Endothelial cell of umbilical vein (primary cell): Measurements from ENCODE around the gene SLC35A3. TPM values are rescaled to one million over a fixed set of nuclear protein-coding genes. Genes with fewer than 3 reads are reported as not detected.

ENCODE experiments used
- BruUV-seq: library from RNA; stranded (reverse); fragments of 400-500 nt; replicated peaks from 2 replicates; lab custom pipeline; 2021; lab: Mats Ljungman, UMichigan
- CTCF ChIA-PET: fragments of 300-600, 350-600 bp; sonication (Branson Sonifier 250); formaldehyde crosslinking; loops from one replicate; lab custom pipeline; 2021; ENCODE audit warnings: antibody characterized with exemption, inconsistent platforms; lab: Charles Lee
- POLR2A ChIA-PET: fragments of 300-600, 350-600 bp; sonication (Branson Sonifier 250); formaldehyde crosslinking; loops from one replicate; lab custom pipeline; 2021; ENCODE audit warnings: antibody characterized with exemption, inconsistent platforms; lab: Charles Lee
- DNase-seq: peaks from one replicate; pipeline ENCODE4 v3.0.0-alpha.2; 2011; ENCODE audit warnings: low read depth, low spot score
- FAIRE-seq: peaks from 2 replicates; lab custom pipeline; 2011; peaks lifted over from hg19 to GRCh38; lab: Jason Lieb, UNC
- H2AFZ ChIP-seq: 2 replicates; pipeline ENCODE4 v1.6.0; 2012; ENCODE audit warnings: low read depth, low read length, control low read depth, inconsistent platforms
- H3K27ac ChIP-seq: 2 replicates; pipeline ENCODE4 v1.5.1; 2011; ENCODE audit warnings: low read depth, mild to moderate bottlenecking, control low read depth, low read length, moderate library complexity; ENCODE audit not compliant: insufficient read depth
- H3K27me3 ChIP-seq, 2 experiments: 2 replicates each; pipeline versions ENCODE4 v1.6.0 to v1.6.1; 2011; ENCODE audit warnings: low read length in 2 of 2, mixed read lengths in 1 of 2; ENCODE audit not compliant: control insufficient read depth in 2 of 2, insufficient read depth in 2 of 2
- H3K36me3 ChIP-seq, 2 experiments: 2 replicates in 1 of 2; 3 replicates in 1 of 2; pipeline ENCODE4 v1.5.1; 2011; ENCODE audit warnings: low read length in 2 of 2, mild to moderate bottlenecking in 1 of 2, moderate library complexity in 1 of 2; ENCODE audit not compliant: control insufficient read depth in 2 of 2, insufficient read depth in 2 of 2; ENCODE audit errors: extremely low read depth in 1 of 2
- H3K4me1 ChIP-seq: 3 replicates; pipeline ENCODE4 v1.5.1; 2011; ENCODE audit warnings: mild to moderate bottlenecking, low read length; ENCODE audit not compliant: control insufficient read depth, insufficient read depth; ENCODE audit errors: extremely low read depth
- H3K4me2 ChIP-seq: 2 replicates; pipeline ENCODE4 v1.6.1; 2011; ENCODE audit warnings: low read length, control low read depth, mixed read lengths; ENCODE audit not compliant: insufficient read depth
- H3K4me3 ChIP-seq, 3 experiments: fragments of 200-600 bp in 1 of 3; sonication (generic), shearing (Covaris generic) in 1 of 3; replicated peaks in 1 of 3; 2 replicates each; pipeline ENCODE4 v1.5.1; 2011 to 2016; ENCODE audit warnings: control low read depth in 3 of 3, low read length in 3 of 3, mild to moderate bottlenecking in 2 of 3, inconsistent platforms in 1 of 3, low read depth in 1 of 3, moderate library complexity in 1 of 3; ENCODE audit not compliant: insufficient read depth in 1 of 3
- H3K79me2 ChIP-seq: 2 replicates; pipeline ENCODE4 v1.6.0; 2012; ENCODE audit warnings: low read length, inconsistent platforms; ENCODE audit not compliant: control insufficient read depth, insufficient read depth
- H3K9ac ChIP-seq: replicated peaks from 2 replicates; pipeline ENCODE3; 2011; ENCODE audit warnings: low read length, control low read depth; ENCODE audit not compliant: insufficient read depth; ENCODE audit errors: extremely low read depth
- H3K9me1 ChIP-seq: replicated peaks from 3 replicates; pipeline ENCODE4 v1.6.0; 2011; ENCODE audit warnings: mild to moderate bottlenecking, low read length; ENCODE audit not compliant: control insufficient read depth, insufficient read depth; ENCODE audit errors: extremely low read depth
- H3K9me3 ChIP-seq: replicated peaks from 2 replicates; pipeline ENCODE4 v1.5.1; 2012; ENCODE audit warnings: low read length, inconsistent platforms; ENCODE audit not compliant: control insufficient read depth, insufficient read depth
- H4K20me1 ChIP-seq: replicated peaks from 2 replicates; pipeline ENCODE3; 2011; ENCODE audit warnings: mild to moderate bottlenecking, low read length; ENCODE audit not compliant: control insufficient read depth, insufficient read depth; ENCODE audit errors: extremely low read depth
- EZH2 ChIP-seq: IDR thresholded peaks from 2 replicates; pipeline ENCODE4 v1.6.1; 2012; ENCODE audit warnings: borderline replicate concordance, low read depth, mild to moderate bottlenecking, moderate library complexity, low read length, inconsistent platforms; ENCODE audit not compliant: severe bottlenecking
- FOS ChIP-seq: IDR thresholded peaks from 2 replicates; pipeline ENCODE4 v1.6.1; 2011; ENCODE audit warnings: mild to moderate bottlenecking, low read length, moderate library complexity, borderline replicate concordance; ENCODE audit not compliant: insufficient read depth
- GATA2 ChIP-seq: IDR thresholded peaks from 2 replicates; pipeline ENCODE4 v1.7.0; 2011; ENCODE audit warnings: low read depth, mild to moderate bottlenecking, moderate library complexity, mixed read lengths, low read length; ENCODE audit not compliant: insufficient read length, insufficient read depth
- MYC ChIP-seq: IDR thresholded peaks from one replicate; pipeline ENCODE4 v1.6.1; 2011; ENCODE audit warnings: mild to moderate bottlenecking, low read depth, low read length
- POLR2A ChIP-seq: IDR thresholded peaks from 2 replicates; pipeline ENCODE4 v1.6.1; 2012; ENCODE audit warnings: low read depth, mild to moderate bottlenecking, control low read depth, low read length
- POLR2AphosphoS5 ChIP-seq: IDR thresholded peaks from 2 replicates; pipeline ENCODE4 v1.6.1; 2012; ENCODE audit warnings: low read depth, mild to moderate bottlenecking, control low read depth, low read length, moderate library complexity; ENCODE audit not compliant: insufficient read depth
- dilution Hi-C: fragments of 300-500 bp; cut with MboI; formaldehyde crosslinking; loops from one replicate; pipeline ENCODE4 v1.15.0; 2019; ENCODE audit warnings: low sequenced_read_pairs; ENCODE audit not compliant: extremely low pct_ligation_motif_present
- intact Hi-C: fragments of 100-400 bp; cut with micrococcal nuclease; formaldehyde crosslinking; loops from one replicate; pipeline ENCODE4 v1.10.0; 2022
- polyA plus RNA-seq, 4 experiments: library from polyadenylated mRNA; depleted of rRNA in 3 of 4; stranded (reverse) in 3 of 4; unstranded in 1 of 4; fragments of >200 nt; gene quantifications; 2 replicates each; pipeline versions ENCODE4 v1.2.1 to v1.2.3, GENCODE V29; 2011 to 2012; ENCODE audit warnings: missing spikeins in 1 of 4
- total RNA-seq: library from RNA; stranded (reverse); gene quantifications from 2 replicates; pipeline ENCODE4 v1.2.3, GENCODE V29; 2021
- TF ChIP-seq, protein P1 (sequence below): IDR thresholded peaks from 2 replicates; pipeline ENCODE4 v1.6.1; 2011; ENCODE audit not compliant: insufficient read depth, insufficient read length
- TF ChIP-seq, protein P2 (sequence below), 2 donors: IDR thresholded peaks; 1 replicate in 1 of 2; 2 replicates in 1 of 2; pipeline ENCODE4 v1.5.1; 2011; ENCODE audit warnings: low read length in 2 of 2, mild to moderate bottlenecking in 2 of 2, moderate library complexity in 2 of 2, control low read depth in 1 of 2, inconsistent platforms in 1 of 2, low read depth in 1 of 2; ENCODE audit not compliant: insufficient read depth in 1 of 2; ENCODE audit errors: extremely low read depth in 1 of 2

Gene SLC35A3
- total and polyA plus RNA-seq, 2 donors (not counting 3 experiments of a cell fraction or from before 2014, with no cell fraction given): 3.6 to 19.0 TPM

- DNase-seq (no peak), FAIRE-seq (no peak)
- POLR2A ChIA-PET: no interaction called here
- H3K27ac ChIP-seq: no peak overlapping the region
- H3K4me2 ChIP-seq: no peak overlapping the region
- peaks cover 2% of the 10 kb centered on the region for H4K20me1 ChIP-seq
- H2AFZ ChIP-seq: no peak overlapping the region
- intact Hi-C loops (no loop called here), dilution Hi-C loops (no loop called here)
- CTCF ChIA-PET: no interaction called here
- no TSS peak for BruUV-seq
- no peaks in the 10 kb centered on the region for H3K9me1 ChIP-seq
- TF ChIP-seq POLR2A: no peak
- TF ChIP-seq EZH2: no peak
- TF ChIP-seq FOS: no peak
- TF ChIP-seq POLR2AphosphoS5: no peak
- TF ChIP-seq, protein P1, sequence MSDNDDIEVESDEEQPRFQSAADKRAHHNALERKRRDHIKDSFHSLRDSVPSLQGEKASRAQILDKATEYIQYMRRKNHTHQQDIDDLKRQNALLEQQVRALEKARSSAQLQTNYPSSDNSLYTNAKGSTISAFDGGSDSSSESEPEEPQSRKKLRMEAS: no peak
- TF ChIP-seq MYC: no peak
- no peak for TF ChIP-seq GATA2
- TF ChIP-seq, protein P2, sequence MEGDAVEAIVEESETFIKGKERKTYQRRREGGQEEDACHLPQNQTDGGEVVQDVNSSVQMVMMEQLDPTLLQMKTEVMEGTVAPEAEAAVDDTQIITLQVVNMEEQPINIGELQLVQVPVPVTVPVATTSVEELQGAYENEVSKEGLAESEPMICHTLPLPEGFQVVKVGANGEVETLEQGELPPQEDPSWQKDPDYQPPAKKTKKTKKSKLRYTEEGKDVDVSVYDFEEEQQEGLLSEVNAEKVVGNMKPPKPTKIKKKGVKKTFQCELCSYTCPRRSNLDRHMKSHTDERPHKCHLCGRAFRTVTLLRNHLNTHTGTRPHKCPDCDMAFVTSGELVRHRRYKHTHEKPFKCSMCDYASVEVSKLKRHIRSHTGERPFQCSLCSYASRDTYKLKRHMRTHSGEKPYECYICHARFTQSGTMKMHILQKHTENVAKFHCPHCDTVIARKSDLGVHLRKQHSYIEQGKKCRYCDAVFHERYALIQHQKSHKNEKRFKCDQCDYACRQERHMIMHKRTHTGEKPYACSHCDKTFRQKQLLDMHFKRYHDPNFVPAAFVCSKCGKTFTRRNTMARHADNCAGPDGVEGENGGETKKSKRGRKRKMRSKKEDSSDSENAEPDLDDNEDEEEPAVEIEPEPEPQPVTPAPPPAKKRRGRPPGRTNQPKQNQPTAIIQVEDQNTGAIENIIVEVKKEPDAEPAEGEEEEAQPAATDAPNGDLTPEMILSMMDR (IDR thresholded peaks at IDR 0.05; ENCODE audit: extremely low read depth in 1 of 2, insufficient read depth in 1 of 2, low read depth in 1 of 2, low read length in 2 of 2): no peak
- no peak overlapping the region for H3K9ac ChIP-seq
- no peaks in the 10 kb centered on the region for H3K27me3 ChIP-seq
- no peaks in the 10 kb centered on the region for H3K9me3 ChIP-seq
- peaks cover 0 to 3% of the 10 kb centered on the region in 2 experiments for H3K36me3 ChIP-seq
- no peaks in the 10 kb centered on the region for H3K4me1 ChIP-seq
- H3K79me2 ChIP-seq: peaks cover 70% of the 10 kb centered on the region
- H3K4me3 ChIP-seq: no peak overlapping the region
Measured at GRCh38 chr1:100053119-100053518, 83.3 kb downstream of the SLC35A3 start.
